H9 (cell line): Measurements from ENCODE around the gene UVSSA. TPM values are rescaled to one million over a fixed set of nuclear protein-coding genes. Genes with fewer than 3 reads are reported as not detected.

Experiments used
- DNase-seq: peaks from one replicate; pipeline ENCODE4 v3.0.0-alpha.2; 2017
- H2AFZ ChIP-seq: one replicate; pipeline ENCODE4 v1.6.1; 2013; ENCODE audit warnings: mild to moderate bottlenecking, low read length, control low read depth, moderate library complexity
- H2AK5ac ChIP-seq: 2 replicates; pipeline ENCODE4 v1.6.1; 2013; ENCODE audit warnings: low read length, control low read depth, mixed read lengths; ENCODE audit not compliant: insufficient read length
- H2BK120ac ChIP-seq: one replicate; pipeline ENCODE4 v1.6.1; 2013; ENCODE audit warnings: low read depth, mild to moderate bottlenecking, low read length, control low read depth, inconsistent platforms; ENCODE audit not compliant: poor library complexity, severe bottlenecking
- H2BK12ac ChIP-seq: 2 replicates; pipeline ENCODE4 v1.6.1; 2013; ENCODE audit warnings: low read length, control low read depth, mixed read lengths, low read depth; ENCODE audit not compliant: insufficient read length
- H2BK15ac ChIP-seq: 2 replicates; pipeline ENCODE4 v1.6.1; 2013; ENCODE audit warnings: low read depth, low read length, control low read depth
- H2BK20ac ChIP-seq: one replicate; pipeline ENCODE4 v1.6.1; 2013; ENCODE audit warnings: low read depth, mild to moderate bottlenecking, low read length, control low read depth, inconsistent platforms; ENCODE audit not compliant: poor library complexity, severe bottlenecking
- H2BK5ac ChIP-seq: 2 replicates; pipeline ENCODE4 v1.6.1; 2013; ENCODE audit warnings: low read length, control low read depth, mixed read lengths; ENCODE audit not compliant: insufficient read length
- H3K14ac ChIP-seq: 2 replicates; pipeline ENCODE4 v1.6.1; 2013; ENCODE audit warnings: low read length, control low read depth; ENCODE audit not compliant: insufficient read depth
- H3K18ac ChIP-seq: 2 replicates; pipeline ENCODE4 v1.6.1; 2013; ENCODE audit warnings: low read depth, mild to moderate bottlenecking, mixed read lengths, low read length, control low read depth; ENCODE audit not compliant: insufficient read length
- H3K23ac ChIP-seq: 2 replicates; pipeline ENCODE4 v1.6.1; 2013; ENCODE audit warnings: low read length, control low read depth, mixed read lengths, low read depth; ENCODE audit not compliant: insufficient read length
- H3K23me2 ChIP-seq: 2 replicates; pipeline ENCODE4 v1.6.1; 2013; ENCODE audit warnings: low read depth, mild to moderate bottlenecking, mixed read lengths, low read length, control low read depth; ENCODE audit not compliant: insufficient read length, poor library complexity, severe bottlenecking
- H3K27ac ChIP-seq: 2 replicates; pipeline ENCODE4 v1.5.1; 2013; ENCODE audit warnings: low read length, control low read depth, mixed read lengths, low read depth; ENCODE audit not compliant: insufficient read length
- H3K27me3 ChIP-seq: 2 replicates; pipeline ENCODE4 v1.6.1; 2013; ENCODE audit warnings: low read length, control low read depth, inconsistent platforms; ENCODE audit not compliant: insufficient read depth
- H3K4ac ChIP-seq: 2 replicates; pipeline ENCODE4 v1.6.1; 2013; ENCODE audit warnings: low read depth, mild to moderate bottlenecking, control low read depth, inconsistent platforms, low read length, moderate library complexity
- H3K4me1 ChIP-seq: 2 replicates; pipeline ENCODE4 v1.6.1; 2013; ENCODE audit warnings: low read length, control low read depth, inconsistent platforms; ENCODE audit not compliant: insufficient read depth
- H3K4me2 ChIP-seq: 2 replicates; pipeline ENCODE4 v1.6.1; 2013; ENCODE audit warnings: low read length, control low read depth, mixed read lengths; ENCODE audit not compliant: insufficient read length, insufficient read depth
- H3K56ac ChIP-seq: 2 replicates; pipeline ENCODE4 v1.6.1; 2013; ENCODE audit warnings: low read depth, mild to moderate bottlenecking, mixed read lengths, low read length, control low read depth; ENCODE audit not compliant: insufficient read length
- H3K79me1 ChIP-seq: 2 replicates; pipeline ENCODE4 v1.6.1; 2013; ENCODE audit warnings: low read depth, mild to moderate bottlenecking, moderate library complexity, low read length, control low read depth, inconsistent platforms; ENCODE audit not compliant: insufficient read depth, poor library complexity, severe bottlenecking
- H3K79me2 ChIP-seq: 2 replicates; pipeline ENCODE4 v1.6.1; 2013; ENCODE audit warnings: low read length, control low read depth, inconsistent platforms; ENCODE audit not compliant: insufficient read depth
- H3K9ac ChIP-seq: 2 replicates; pipeline ENCODE4 v1.6.1; 2013; ENCODE audit warnings: low read length, control low read depth, mixed read lengths; ENCODE audit not compliant: insufficient read length; ENCODE audit errors: extremely low read depth
- H3K9me3 ChIP-seq: one replicate; pipeline ENCODE4 v1.6.1; 2013; ENCODE audit warnings: low read depth, low read length, inconsistent platforms; ENCODE audit not compliant: control insufficient read depth
- H3T11ph ChIP-seq: one replicate; pipeline ENCODE4 v1.6.1; 2013; ENCODE audit warnings: mild to moderate bottlenecking, low read length, control low read depth, inconsistent platforms
- H4K20me1 ChIP-seq: one replicate; pipeline ENCODE4 v1.6.1; 2013; ENCODE audit not compliant: control insufficient read depth, insufficient read length, insufficient read depth
- H4K5ac ChIP-seq: 2 replicates; pipeline ENCODE4 v1.6.1; 2013; ENCODE audit warnings: low read depth, mild to moderate bottlenecking, mixed read lengths, low read length, control low read depth; ENCODE audit not compliant: insufficient read length
- H4K8ac ChIP-seq: replicated peaks from 2 replicates; pipeline ENCODE4 v1.6.1; 2013; ENCODE audit warnings: low read length, control low read depth, mixed read lengths, low read depth; ENCODE audit not compliant: insufficient read length
- H4K91ac ChIP-seq: 2 replicates; pipeline ENCODE4 v1.6.1; 2013; ENCODE audit warnings: low read depth, mild to moderate bottlenecking, moderate library complexity, mixed read lengths, low read length, control low read depth; ENCODE audit not compliant: insufficient read length
- H3K27ac Mint-ChIP-seq, 3 experiments: 2 replicates in 2 of 3; 3 replicates in 1 of 3; pipeline ENCODE4 v1.8.0; 2020 to 2021; ENCODE audit warnings: mixed read lengths in 3 of 3, mild to moderate bottlenecking in 1 of 3, moderate library complexity in 1 of 3
- H3K27me3 Mint-ChIP-seq: 2 replicates; pipeline ENCODE4 v1.8.0; 2021; ENCODE audit warnings: low read depth, mild to moderate bottlenecking, moderate library complexity, mixed read lengths
- H3K36me3 Mint-ChIP-seq, 3 experiments: 2 replicates in 2 of 3; 3 replicates in 1 of 3; pipeline ENCODE4 v1.8.0; 2020 to 2021; ENCODE audit warnings: low read depth in 3 of 3, mixed read lengths in 3 of 3; ENCODE audit not compliant: insufficient read depth in 1 of 3
- H3K4me1 Mint-ChIP-seq, 2 experiments: 2 replicates each; pipeline ENCODE4 v1.8.0; 2020; ENCODE audit warnings: mixed read lengths in 2 of 2
- H3K4me3 Mint-ChIP-seq, 2 experiments: 2 replicates in 1 of 2; 3 replicates in 1 of 2; pipeline ENCODE4 v1.8.0; 2020 to 2021; ENCODE audit warnings: mild to moderate bottlenecking in 2 of 2, mixed read lengths in 2 of 2, moderate library complexity in 1 of 2
- H3K9me3 Mint-ChIP-seq, 2 experiments: 2 replicates in 1 of 2; 3 replicates in 1 of 2; pipeline ENCODE4 v1.8.0; 2020; ENCODE audit warnings: mild to moderate bottlenecking in 2 of 2, mixed read lengths in 2 of 2, moderate library complexity in 1 of 2
- WGBS: extraction: QIAGEN DNeasy Blood & Tissue Kit; methylation state at CpG from one replicate; pipeline ENCODE4 v1.1.7; 2013; ENCODE audit warnings: missing lambda C conversion rate, low lambda C conversion rate, mixed read lengths; ENCODE audit not compliant: insufficient read length; ENCODE audit errors: extremely low coverage; 5-methylcytosine and 5-hydroxymethylcytosine counted together
- total RNA-seq: library from RNA; stranded (reverse); gene quantifications from 2 replicates; pipeline ENCODE4 v1.2.1, GENCODE V29; 2021
- TF ChIP-seq, protein P1 (sequence below): fragments of 200-600 bp; sonication (generic); conservative IDR thresholded peaks from 3 replicates; pipeline ENCODE4 v1.8.0; 2021; ENCODE audit warnings: antibody characterized with exemption, mild to moderate bottlenecking

The UVSSA gene
- total RNA-seq, 1 experiment from 2014 or later: 15.9 TPM

DNA sequence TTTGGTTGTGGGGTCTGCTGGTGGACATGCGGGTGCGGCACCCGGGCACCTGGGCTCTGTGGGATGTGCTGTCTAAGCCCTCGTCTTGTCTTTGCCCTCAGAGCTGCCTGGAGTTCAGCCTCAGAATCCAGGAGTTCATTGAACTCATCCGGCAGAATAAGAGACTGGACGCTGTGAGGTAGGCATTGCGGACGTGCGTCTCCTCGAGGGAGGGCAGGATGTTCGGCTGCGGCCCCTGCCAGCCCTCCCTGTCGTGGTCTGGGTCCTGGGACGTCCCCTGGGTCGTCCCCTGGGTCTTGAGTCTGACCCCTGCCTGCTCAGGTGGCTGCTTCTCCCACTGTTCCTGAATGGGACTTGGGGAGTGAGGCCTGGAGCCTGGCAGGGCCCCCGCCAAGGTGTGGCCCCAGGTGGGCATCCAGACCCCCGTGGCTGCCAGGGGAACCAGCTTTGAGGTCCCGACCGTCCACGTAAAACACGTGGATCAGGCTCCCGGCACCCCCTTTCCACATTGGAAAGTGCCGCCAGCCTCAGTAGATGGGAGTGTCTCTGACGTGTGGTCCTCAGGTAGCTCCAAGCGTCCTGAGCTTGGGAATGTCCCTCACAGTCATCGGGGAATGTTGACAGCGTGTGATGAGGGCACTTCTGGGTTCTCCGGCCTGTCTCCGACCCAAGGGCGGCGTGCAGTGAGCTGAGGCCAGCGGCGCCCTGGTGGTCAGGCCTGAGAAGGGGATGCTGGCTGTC, 19.3 kb upstream of the UVSSA start:
- no peak overlapping the region for H3K14ac ChIP-seq
- TF ChIP-seq, protein P1, sequence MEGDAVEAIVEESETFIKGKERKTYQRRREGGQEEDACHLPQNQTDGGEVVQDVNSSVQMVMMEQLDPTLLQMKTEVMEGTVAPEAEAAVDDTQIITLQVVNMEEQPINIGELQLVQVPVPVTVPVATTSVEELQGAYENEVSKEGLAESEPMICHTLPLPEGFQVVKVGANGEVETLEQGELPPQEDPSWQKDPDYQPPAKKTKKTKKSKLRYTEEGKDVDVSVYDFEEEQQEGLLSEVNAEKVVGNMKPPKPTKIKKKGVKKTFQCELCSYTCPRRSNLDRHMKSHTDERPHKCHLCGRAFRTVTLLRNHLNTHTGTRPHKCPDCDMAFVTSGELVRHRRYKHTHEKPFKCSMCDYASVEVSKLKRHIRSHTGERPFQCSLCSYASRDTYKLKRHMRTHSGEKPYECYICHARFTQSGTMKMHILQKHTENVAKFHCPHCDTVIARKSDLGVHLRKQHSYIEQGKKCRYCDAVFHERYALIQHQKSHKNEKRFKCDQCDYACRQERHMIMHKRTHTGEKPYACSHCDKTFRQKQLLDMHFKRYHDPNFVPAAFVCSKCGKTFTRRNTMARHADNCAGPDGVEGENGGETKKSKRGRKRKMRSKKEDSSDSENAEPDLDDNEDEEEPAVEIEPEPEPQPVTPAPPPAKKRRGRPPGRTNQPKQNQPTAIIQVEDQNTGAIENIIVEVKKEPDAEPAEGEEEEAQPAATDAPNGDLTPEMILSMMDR: no peak
- no peaks in the 10 kb centered on the region for H3K27me3 Mint-ChIP-seq

More for the DNA sequence above, 19.3 kb upstream of the UVSSA start:
- Histone ChIP-seq H4K91ac (no peak overlapping the region), H3K9ac (no peak overlapping the region), H3K79me2 (no peaks in the 10 kb centered on the region; the same call in 1 of the 2 replicates), H2AK5ac (no peak overlapping the region), H3K9me3 (no peaks in the 10 kb centered on the region), H3K27me3 (no peaks in the 10 kb centered on the region), H2BK20ac (no peak overlapping the region), H2BK120ac (no peak overlapping the region), H3K4ac (no peak overlapping the region), H4K5ac (no peak overlapping the region), H2AFZ (no peak overlapping the region), H3T11ph (no peak overlapping the region), H3K23me2 (no peaks in the 10 kb centered on the region), H4K8ac (no peak overlapping the region), H3K56ac (no peak overlapping the region), H2BK15ac (no peak overlapping the region), H2BK12ac (no peak overlapping the region), H3K23ac (no peak overlapping the region), H3K79me1 (no peaks in the 10 kb centered on the region), H3K4me1 (no peaks in the 10 kb centered on the region), H2BK5ac (no peak overlapping the region), H3K27ac (no peak overlapping the region), H3K18ac (no peak overlapping the region), H4K20me1 (no peaks in the 10 kb centered on the region), H3K4me2 (no peak overlapping the region)
- Mint-ChIP-seq H3K27ac (no peak overlapping the region; a peak in 1 of 7 replicates), H3K9me3 (no peaks in the 10 kb centered on the region), H3K4me1 (no peaks in the 10 kb centered on the region), H3K36me3 (peaks cover 12 to 38% (median 31%) of the 10 kb centered on the region in 3 experiments; a peak in 6 of 7 replicates), H3K4me3 (no peak overlapping the region)
- WGBS: no CpG with 5 or more reads among the region's 33 CpGs
- no peak for DNase-seq
